ENCODE results near the gene PSENEN.

The PSENEN gene

DNA sequence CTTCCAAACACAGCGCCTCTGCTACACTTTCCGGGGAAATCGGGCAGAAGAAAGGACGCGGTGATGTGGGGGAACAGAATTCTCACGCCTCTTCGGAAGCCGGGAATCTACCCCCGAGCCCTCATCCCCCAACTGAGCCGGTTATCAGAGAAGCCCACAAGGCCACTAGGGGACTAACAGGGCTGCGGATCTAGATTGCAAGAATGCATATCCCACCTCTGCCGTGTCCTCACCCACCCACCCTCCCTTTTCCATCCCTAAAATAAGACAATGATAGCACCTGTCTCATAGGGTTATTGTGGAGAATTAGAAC is 4.3 kb upstream of the PSENEN start:
- Histone ChIP-seq H3K4me1 (ENCODE audit: control insufficient read depth, insufficient read depth, low read depth, low read length) (peaks cover 18% of the 10 kb centered on the region), H3K23ac (ENCODE audit: low read length in 2 of 2) (no peak overlapping the region), H3K14ac (ENCODE audit: low read length in 2 of 2) (no peak overlapping the region), H3K36me3 (ENCODE audit: control insufficient read depth in 1 of 2, insufficient read depth in 2 of 2, low read depth in 1 of 2, low read length in 2 of 2) (peaks cover 47 to 50% of the 10 kb centered on the region in 2 experiments), H3K9ac (ENCODE audit: low read length) (peak overlapping the region; percentile 76), H3K4ac (ENCODE audit: low read depth in 1 of 2, low read length in 2 of 2) (no peak overlapping the region), H2BK5ac (ENCODE audit: low read depth, low read length, poor library complexity, severe bottlenecking) (no peak overlapping the region), H2AFZ (ENCODE audit: low read depth, low read length) (peak overlapping the region; percentile 97), H4K8ac (ENCODE audit: low read length) (peak overlapping the region; percentile 53), H2BK120ac (ENCODE audit: low read depth, low read length) (no peak overlapping the region), H3K27me3 (ENCODE audit: control insufficient read depth in 1 of 2, insufficient read depth in 1 of 2, low read length in 2 of 2) (no peaks in the 10 kb centered on the region), H3K18ac (ENCODE audit: low read depth in 1 of 2, low read length in 2 of 2) (peak overlapping the region in 1 of 2 experiments; percentile 64), H3K4me3 (ENCODE audit: insufficient read depth in 1 of 2, low read depth in 1 of 2, low read length in 2 of 2) (peak overlapping the region; percentile 45 to 90), H2BK12ac (ENCODE audit: low read length in 2 of 2) (no peak overlapping the region), H2BK15ac (ENCODE audit: low read depth, poor library complexity, severe bottlenecking) (no peak overlapping the region), H3K4me2 (ENCODE audit: low read length, poor library complexity, severe bottlenecking) (peak overlapping the region; percentile 84), H2AK5ac (ENCODE audit: low read length, severe bottlenecking) (no peak overlapping the region), H4K91ac (ENCODE audit: low read length) (no peak overlapping the region), H3K27ac (ENCODE audit: low read length, poor library complexity, severe bottlenecking) (peak overlapping the region; percentile 57), H3K79me1 (replicated peaks; ENCODE audit: low read length, poor library complexity, severe bottlenecking) (peaks cover 24% of the 10 kb centered on the region), H3K9me3 (ENCODE audit: control insufficient read depth, low read length) (no peaks in the 10 kb centered on the region)
- 0% methylated on average over 11 of the region's 12 CpGs for WGBS
- DNase-seq, result no peak

DNA sequence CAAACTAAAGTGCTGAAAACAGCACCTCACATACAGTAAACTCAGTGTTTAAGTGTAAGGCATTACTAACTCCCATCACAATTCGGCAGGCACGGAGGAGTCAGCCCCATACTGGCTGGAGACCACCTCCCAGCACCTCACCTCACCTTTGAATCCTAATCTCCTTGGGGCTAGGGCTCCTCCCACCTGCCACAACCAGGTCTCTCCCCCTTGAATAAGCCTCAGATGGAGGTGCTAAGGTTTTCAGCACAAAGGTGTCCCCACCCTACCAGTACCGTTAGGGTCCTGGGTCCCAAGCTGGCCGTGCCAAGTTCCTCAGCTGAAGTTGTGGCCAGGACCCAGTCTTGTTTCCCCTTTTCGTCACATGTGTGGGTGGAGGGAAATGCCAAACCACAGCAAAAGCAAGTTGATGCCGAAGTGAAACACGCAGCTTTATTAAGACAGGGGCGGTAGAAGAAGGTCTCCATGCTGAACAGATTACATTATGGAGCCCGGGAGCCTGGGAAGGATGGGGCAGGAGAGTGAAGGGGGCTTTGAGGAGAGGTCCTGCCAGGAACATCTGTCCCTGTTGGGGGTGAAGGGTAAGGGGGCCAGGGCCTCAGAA is 3.2 kb upstream of the PSENEN start, which contains the start of gene IGFLR1:
Gene IGFLR1 (minus strand): TSS at position 332 of the 604 bp plus-strand sequence. CDS start 1,272 bp downstream, outside the sequence.
- no peak within 1 kb of the TSS for H2AFZ ChIP-seq (ENCODE audit: low read depth, low read length)
- H3K27me3 ChIP-seq (ENCODE audit: control insufficient read depth in 1 of 2, insufficient read depth in 1 of 2, low read length in 2 of 2), result no peaks in the 10 kb centered on the region
- H3K9me3 ChIP-seq (ENCODE audit: control insufficient read depth, low read length), result no peaks in the 10 kb centered on the region
- H3K4me3 ChIP-seq (ENCODE audit: insufficient read depth in 1 of 2, low read depth in 1 of 2, low read length in 2 of 2), result no peak within 1 kb of the TSS
- no peak within 1 kb of the TSS for H2BK120ac ChIP-seq (ENCODE audit: low read depth, low read length)
- 96% methylated on average over 9 of the region's 9 CpGs for WGBS
- peak within 1 kb of the TSS; percentile 76 for H3K9ac ChIP-seq (ENCODE audit: low read length)
- no peak within 1 kb of the TSS for H3K14ac ChIP-seq (ENCODE audit: low read length in 2 of 2)
- no peak within 1 kb of the TSS for H3K4ac ChIP-seq (ENCODE audit: low read depth in 1 of 2, low read length in 2 of 2)
- no peak within 1 kb of the TSS for H3K23ac ChIP-seq (ENCODE audit: low read length in 2 of 2)
- H2AK5ac ChIP-seq (ENCODE audit: low read length, severe bottlenecking), result no peak within 1 kb of the TSS
- H4K8ac ChIP-seq (ENCODE audit: low read length), result no peak within 1 kb of the TSS
- H3K36me3 ChIP-seq (ENCODE audit: control insufficient read depth in 1 of 2, insufficient read depth in 2 of 2, low read depth in 1 of 2, low read length in 2 of 2), result peaks cover 39 to 41% of the 10 kb centered on the region in 2 experiments
- no peak within 1 kb of the TSS for H3K27ac ChIP-seq (ENCODE audit: low read length, poor library complexity, severe bottlenecking)
- peaks cover 25% of the 10 kb centered on the region for H3K79me1 ChIP-seq (replicated peaks; ENCODE audit: low read length, poor library complexity, severe bottlenecking)
- DNase-seq, result no peak
- no peak within 1 kb of the TSS for H2BK12ac ChIP-seq (ENCODE audit: low read length in 2 of 2)
- peaks cover 23% of the 10 kb centered on the region for H3K4me1 ChIP-seq (ENCODE audit: control insufficient read depth, insufficient read depth, low read depth, low read length)
- no peak within 1 kb of the TSS for H2BK5ac ChIP-seq (ENCODE audit: low read depth, low read length, poor library complexity, severe bottlenecking)
- no peak within 1 kb of the TSS for H3K4me2 ChIP-seq (ENCODE audit: low read length, poor library complexity, severe bottlenecking)
- no peak within 1 kb of the TSS for H4K91ac ChIP-seq (ENCODE audit: low read length)
- H3K18ac ChIP-seq (ENCODE audit: low read depth in 1 of 2, low read length in 2 of 2), result no peak within 1 kb of the TSS
- H2BK15ac ChIP-seq (ENCODE audit: low read depth, poor library complexity, severe bottlenecking), result no peak within 1 kb of the TSS

DNA sequence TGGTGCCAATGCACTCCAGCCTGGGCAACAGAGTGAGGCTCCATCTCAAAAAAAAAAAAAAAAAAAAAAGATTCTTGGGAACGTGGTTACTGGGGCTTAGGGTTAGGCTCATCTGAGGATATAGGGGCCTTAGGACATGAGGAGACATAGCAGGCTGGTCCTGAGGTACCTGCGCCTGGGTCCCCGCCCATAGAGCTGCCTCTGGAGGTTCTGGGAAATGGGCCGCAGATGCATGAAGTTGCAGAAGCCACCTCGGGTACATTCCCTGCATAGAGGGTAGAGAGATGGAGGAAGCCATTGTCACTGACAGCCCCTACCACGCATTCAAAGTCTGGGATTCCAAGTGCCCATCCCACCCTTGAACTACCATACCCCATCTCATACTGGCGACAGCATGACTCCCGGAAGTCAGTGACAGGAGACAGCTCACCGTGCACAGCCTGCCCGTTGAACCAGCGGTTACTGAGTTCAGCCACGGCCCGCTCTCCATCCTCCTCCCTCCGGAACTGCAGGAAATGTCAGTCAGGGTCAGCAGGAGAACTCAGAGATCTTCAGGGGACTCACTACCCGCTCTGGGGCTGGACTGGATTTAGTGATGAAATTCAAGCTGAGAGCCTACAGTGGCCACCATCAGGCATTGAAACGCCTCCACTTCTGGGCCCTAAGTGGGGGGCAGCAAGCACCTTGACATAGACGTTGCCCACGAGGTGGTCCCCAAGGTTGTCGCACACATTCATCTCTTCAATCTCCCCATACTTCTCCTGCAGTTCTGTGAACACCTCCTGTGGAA is 1.6 kb upstream of the PSENEN start:
- H3K14ac ChIP-seq (ENCODE audit: low read length in 2 of 2), result no peak overlapping the region
- no peaks in the 10 kb centered on the region for H3K27me3 ChIP-seq (ENCODE audit: control insufficient read depth in 1 of 2, insufficient read depth in 1 of 2, low read length in 2 of 2)
- H3K4me3 ChIP-seq (ENCODE audit: insufficient read depth in 1 of 2, low read depth in 1 of 2, low read length in 2 of 2), result peak overlapping the region in 1 of 2 experiments; percentile 96
- peaks cover 23% of the 10 kb centered on the region for H3K4me1 ChIP-seq (ENCODE audit: control insufficient read depth, insufficient read depth, low read depth, low read length)
- H2AK5ac ChIP-seq (ENCODE audit: low read length, severe bottlenecking), result no peak overlapping the region
- H2AFZ ChIP-seq (ENCODE audit: low read depth, low read length), result no peak overlapping the region
- H2BK12ac ChIP-seq (ENCODE audit: low read length in 2 of 2), result no peak overlapping the region
- H4K91ac ChIP-seq (ENCODE audit: low read length), result peak overlapping the region; percentile 4
- no peak for DNase-seq
- peaks cover 29% of the 10 kb centered on the region for H3K79me1 ChIP-seq (replicated peaks; ENCODE audit: low read length, poor library complexity, severe bottlenecking)
- no peak overlapping the region for H3K4ac ChIP-seq (ENCODE audit: low read depth in 1 of 2, low read length in 2 of 2)
- no peak overlapping the region for H3K23ac ChIP-seq (ENCODE audit: low read length in 2 of 2)
- whole genome bisulfite sequencing, result 92% methylated on average over 17 of the region's 19 CpGs
- no peak overlapping the region for H2BK15ac ChIP-seq (ENCODE audit: low read depth, poor library complexity, severe bottlenecking)
- H4K8ac ChIP-seq (ENCODE audit: low read length), result no peak overlapping the region
- no peak overlapping the region for H2BK120ac ChIP-seq (ENCODE audit: low read depth, low read length)
- peak overlapping the region; percentile 80 for H3K4me2 ChIP-seq (ENCODE audit: low read length, poor library complexity, severe bottlenecking)
- no peak overlapping the region for H3K18ac ChIP-seq (ENCODE audit: low read depth in 1 of 2, low read length in 2 of 2)
- no peaks in the 10 kb centered on the region for H3K9me3 ChIP-seq (ENCODE audit: control insufficient read depth, low read length)
- peak overlapping the region; percentile 99 for H3K9ac ChIP-seq (ENCODE audit: low read length)
- H3K27ac ChIP-seq (ENCODE audit: low read length, poor library complexity, severe bottlenecking), result no peak overlapping the region
- H3K36me3 ChIP-seq (ENCODE audit: control insufficient read depth in 1 of 2, insufficient read depth in 2 of 2, low read depth in 1 of 2, low read length in 2 of 2), result peaks cover 23 to 26% of the 10 kb centered on the region in 2 experiments
- H2BK5ac ChIP-seq (ENCODE audit: low read depth, low read length, poor library complexity, severe bottlenecking), result no peak overlapping the region

Data from mesenchymal stem cell (in vitro differentiated cells and primary cell).